Suppressor macrophage treated with lipopolysaccharide for 1 hour (primary cell): ENCODE measurements around the gene BRPF1.

ENCODE experiments used
- DNase-seq, 3 donors: peaks; one replicate each; pipeline ENCODE4 v3.0.0-alpha.2; 2020 to 2022

The BRPF1 gene

DNA sequence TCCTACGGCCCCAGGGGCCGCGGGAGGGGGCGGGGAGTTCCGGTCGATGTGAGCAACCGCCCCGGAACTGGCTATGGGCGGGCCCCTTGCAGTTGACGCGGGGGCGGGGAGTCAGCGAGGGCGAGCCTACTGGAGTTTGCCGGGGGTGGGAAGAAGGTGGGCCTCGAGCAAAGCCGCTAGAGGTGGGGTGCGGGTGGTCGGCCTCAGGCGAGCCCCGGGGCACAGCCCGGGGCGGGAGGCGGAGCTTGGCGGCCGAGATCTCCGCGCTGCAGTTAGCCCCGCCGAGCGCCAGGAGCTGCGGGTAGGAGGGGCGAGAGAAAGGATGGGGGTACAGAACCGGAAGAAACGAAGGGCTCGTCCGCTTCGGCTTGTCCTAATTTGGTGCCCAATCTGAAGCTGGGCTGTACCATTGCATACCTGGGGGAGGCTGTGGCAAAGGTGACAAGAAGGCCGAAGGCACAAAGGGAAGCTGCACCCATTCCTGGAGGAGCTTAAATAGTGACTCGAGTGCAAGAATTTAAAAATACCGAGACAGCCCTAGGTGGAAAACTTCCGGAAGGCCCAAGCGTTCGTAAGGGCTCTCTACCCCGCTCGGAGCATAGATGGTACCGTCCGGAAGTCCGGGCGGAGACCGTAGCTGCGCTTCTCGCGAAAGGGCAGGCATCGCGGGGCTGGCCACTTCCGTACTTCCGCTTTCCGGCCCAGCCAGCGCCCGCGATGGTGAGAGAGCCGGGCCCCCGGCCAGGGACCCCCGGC is 61.0 kb downstream of the BRPF1 start, which contains the start of the genes ARPC4 and TADA3:
Gene ARPC4 (plus strand): TSS at position 678 of the 756 bp plus-strand sequence. CDS start 40 bp downstream, at position 718.
Gene TADA3 (minus strand): TSS at position 69 of the 756 bp plus-strand sequence. CDS start 1,007 bp downstream, outside the sequence.
- DNase-seq: peak; percentile 95 to 96 (median 96)

DNA sequence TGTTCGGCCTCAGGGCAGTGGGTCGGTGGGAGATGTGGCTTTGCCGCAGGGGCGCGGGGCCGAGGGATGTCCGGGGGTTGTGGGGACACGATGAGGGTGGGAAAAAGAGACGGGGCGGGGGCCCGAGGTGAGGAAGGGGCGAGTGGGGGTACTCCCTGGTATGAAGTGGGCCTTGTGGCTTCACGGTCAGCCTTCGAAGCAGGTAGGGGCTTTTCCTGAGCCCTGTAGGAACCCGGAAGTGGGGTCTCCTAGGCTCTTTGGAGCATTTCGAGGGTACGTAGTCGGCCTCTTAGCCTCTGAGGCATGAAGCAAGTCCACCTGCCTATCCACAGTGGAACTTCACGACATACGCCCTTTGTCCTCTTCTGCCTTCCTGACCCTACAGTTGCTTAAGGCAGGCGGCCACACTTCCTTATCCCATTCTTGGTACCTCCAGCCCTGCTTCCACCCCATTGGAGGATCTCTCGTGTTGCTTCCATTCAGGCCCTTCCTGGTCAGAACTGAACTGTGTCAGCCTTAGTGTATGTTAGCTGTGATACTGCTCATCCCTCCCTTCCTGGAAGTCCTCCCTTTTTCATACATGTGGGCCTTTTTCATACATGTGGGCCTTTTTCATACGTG is 61.7 kb downstream of the BRPF1 start:
- DNase-seq: peak; percentile 63 to 73 (median 66)

DNA sequence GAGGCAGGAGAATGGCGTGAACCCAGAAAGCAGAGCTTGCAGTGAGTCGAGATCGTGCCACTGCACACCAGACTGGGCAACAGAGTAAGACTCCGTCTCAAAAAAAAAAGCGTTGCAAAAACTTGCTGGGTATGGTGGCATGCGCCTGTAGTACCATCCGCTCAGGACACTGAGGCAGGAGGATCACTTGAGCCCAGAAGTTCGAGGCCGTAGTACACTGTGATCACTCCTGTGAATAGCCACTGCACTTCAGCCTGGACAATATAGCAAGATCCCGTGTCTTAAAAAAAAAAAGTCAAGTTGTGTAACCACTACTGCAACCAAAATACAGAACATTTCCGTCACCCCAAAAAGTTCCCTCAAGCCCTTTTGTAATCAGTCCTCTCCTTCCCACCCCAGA is 62.9 kb downstream of the BRPF1 start:
- no peak for DNase-seq

DNA sequence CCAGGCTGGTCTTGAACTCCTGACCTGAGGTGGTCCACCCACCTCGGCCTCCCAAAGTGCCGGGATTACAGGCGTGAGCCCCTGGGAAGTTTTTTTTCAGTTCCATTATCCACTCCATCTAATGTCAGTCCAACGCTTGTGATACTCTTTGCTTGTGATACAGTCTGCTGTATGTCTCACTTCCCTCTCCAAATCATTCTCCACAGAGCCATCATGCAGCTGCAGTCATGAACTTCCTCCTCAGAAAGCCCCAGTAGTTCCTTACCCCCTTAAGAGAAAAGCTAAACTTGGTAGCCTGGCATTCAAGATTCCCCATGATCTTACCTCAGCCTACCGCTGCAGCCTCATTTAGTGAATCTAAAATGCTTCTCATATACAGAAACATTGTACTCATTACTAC is 63.7 kb downstream of the BRPF1 start:
- peak; percentile 78 to 88 (median 85) for DNase-seq

DNA sequence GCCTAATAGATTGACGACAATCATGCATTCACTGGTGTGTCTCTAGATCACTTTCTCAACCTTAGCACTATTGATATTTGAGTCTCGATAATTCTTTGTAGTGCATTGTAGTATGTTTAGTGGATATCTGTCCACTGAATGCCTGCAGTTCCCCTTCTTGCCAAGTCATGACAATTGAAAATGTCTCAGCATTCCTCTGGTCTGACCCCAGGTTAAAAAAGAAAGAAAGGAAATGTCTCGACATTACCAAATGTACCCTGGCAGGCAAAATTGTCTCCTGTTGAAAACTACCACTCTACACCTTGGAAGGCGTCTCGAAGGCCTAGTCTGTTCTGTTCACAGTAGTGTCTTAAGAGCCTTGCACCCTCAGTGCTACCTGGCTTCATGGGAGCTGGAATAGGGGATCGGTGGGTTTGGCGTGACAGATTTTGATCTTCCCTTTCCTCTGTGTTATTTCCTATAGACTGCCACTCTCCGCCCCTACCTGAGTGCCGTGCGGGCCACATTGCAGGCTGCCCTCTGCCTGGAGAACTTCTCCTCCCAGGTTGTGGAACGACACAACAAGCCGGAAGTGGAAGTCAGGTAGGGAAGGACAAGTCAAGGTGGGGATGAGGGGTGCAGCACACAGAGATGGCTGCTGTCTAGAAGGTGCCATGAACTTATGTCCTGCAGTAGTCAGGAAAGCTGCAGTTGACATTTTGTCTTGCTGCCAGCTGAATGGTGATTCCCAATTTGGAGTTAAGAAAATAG is 65.8 kb downstream of the BRPF1 start:
- no peak for DNase-seq
